HG02759 (cell line): ENCODE data around the gene PACSIN3.
A peak's percentile ranks its signal among the peaks of the same experiment; 100 is the strongest.

Source experiments
- ATAC-seq: cut with Tn5 transposase; IDR thresholded peaks from one replicate; pipeline ENCODE4 v1.9.1; 2021; ENCODE audit warnings: mild to moderate bottlenecking, moderate library complexity; ENCODE audit not compliant: unreplicated experiment

The PACSIN3 gene

DNA sequence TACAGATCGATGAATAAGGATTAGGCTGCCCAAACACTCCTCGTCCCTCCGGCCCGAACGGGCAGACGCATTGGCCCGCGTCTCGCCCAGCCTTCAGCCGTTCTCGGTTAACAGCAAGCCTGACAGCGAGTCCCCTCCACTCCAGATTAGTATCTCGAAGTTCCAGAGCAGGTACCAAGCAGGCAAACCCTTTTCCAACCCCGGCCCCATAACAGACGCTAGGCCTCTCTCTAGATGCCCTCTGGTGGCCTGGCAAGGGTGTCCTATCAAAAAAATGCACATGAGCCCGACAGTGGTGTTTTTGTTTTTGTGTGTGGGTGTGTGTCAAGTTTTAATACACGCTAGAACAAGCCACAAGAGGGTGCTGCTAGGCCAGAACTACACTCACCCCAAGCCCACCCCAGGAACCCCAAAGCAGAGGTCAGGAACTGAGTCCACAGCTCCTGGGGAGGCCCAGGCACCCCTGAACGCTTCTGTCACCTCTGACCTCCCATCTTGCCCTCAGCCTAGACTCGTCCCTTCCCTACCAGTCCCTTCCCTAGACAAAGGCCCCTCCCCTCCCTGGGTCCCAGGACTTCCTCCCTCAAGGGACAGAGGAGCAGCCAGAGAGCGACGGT lies 8.9 kb downstream of the PACSIN3 start:
- ATAC-seq, result peak; percentile 46

DNA sequence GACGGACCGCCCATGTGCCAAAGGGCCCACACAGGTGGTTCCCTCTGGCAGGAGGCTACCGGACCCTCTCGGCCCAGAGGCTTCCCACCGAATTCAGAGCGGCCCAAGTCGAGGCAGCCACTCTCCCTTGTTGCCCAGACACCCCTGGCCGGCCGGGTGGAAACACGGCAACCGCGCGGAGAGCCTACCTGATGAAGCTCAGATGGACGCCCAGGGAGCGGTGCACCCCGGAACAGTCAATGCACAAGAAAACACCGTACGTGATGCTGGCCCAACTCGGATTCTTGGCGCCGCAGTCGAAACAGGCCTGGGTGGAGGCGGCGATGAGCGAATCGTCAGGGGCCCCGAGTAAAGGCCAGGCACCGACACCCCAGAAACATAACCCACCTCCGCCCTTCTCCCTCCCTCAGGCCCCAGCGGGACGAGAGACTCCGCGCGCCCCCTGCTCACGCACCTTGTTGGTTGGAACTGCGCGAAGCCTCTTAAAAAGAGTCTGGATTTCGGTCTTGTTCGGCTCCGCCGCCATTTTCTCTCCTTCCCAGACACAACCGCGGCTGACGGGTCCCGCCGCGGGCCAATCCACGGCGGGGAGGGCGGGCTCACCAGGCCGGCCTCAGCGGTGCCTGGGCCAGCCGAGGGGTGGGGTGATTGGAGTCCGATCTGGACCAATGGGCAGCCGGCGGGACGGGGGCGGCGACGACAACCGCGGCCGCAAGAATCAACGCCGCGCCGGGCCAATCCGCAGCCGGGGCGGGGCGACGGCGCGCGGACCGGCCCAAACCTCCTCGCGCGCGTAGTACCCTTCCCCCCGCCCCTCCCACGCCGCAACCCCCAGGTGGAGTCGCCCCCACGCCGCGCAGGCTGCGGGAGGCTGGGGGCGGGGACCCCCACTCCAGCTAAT lies 9.7 kb downstream of the PACSIN3 start, which contains the start of gene ARFGAP2:
Gene ARFGAP2, minus strand, starts transcription at position 552 of the 901 bp plus-strand sequence. Its CDS starts 26 bp downstream, at position 526.
- ATAC-seq, result peak; percentile 94

DNA sequence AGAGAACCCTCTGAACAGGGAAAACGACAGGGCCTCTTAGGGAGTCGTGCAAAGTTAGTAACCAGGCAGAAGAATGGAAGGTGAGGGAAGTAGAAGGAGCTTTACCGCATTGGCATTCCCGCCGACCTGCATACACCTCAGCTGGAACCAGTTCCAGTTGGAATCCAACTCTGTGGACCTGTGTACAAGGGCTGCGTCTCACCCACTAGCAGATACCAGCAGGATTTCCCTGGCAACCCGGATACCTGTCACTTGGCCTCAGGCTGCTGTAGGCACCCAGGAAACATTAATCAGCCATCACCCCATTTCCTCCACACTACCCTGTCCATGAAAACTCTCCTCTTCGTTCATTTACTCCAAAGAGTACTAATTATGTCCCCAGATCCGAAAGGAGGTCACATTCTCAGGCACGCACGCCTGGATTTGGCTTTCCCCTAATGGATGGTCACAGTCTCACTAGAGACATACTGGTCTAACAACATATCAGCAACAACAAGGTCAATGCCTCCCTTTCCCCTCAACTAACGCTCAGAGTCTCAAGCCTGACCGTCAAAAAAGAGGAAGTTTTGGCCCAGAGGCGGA lies 10.4 kb downstream of the PACSIN3 start:
- ATAC-seq, result no peak

DNA sequence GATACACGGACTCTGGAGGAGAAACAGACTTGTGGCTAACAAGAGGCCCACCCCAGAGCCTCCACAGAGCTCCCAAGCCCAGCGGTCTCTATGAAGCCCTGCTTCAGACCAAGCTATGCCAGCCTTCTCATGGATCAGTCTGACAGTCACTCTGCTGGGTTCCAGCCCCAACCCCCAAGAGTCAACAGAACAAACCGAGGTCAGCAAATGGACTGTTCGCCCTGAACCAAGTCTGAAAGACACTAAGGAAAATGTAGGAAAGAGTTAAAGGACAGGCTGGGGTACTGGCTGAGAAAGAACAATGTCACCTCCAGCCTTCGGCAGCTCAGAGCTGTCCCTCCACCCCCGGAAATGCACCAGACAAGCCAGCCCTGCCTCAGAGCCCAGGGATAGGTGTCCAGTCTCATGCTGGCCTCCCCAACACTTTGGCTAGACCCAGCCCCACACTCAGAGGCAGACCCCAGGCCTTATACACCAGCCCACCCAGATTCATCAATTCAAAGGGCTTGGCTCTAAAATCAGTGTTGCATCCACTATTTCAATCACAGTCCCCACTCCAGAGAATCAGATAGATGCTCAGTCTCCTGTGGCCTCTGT lies 13.4 kb downstream of the PACSIN3 start:
- ATAC-seq, result no peak

DNA sequence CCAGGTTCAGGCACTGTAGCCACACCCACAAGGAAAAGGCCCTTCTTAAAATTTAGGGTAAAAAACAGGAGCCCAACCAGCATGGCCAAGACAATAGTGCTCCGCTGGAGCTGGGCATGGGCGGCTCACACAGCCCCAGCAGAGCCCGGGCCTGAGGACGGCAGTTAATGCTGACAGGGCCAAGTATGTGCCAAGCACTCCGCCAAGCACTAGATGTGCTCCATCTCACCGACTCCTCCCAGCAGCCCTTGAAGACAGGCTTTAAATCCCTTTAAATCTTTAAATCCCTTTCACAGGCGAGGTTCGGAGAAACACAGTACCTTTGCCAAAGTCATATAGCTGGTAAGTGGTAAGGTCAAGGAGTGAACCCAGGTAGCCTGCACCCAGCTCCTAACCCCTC lies 14.4 kb downstream of the PACSIN3 start:
- ATAC-seq, result no peak

DNA sequence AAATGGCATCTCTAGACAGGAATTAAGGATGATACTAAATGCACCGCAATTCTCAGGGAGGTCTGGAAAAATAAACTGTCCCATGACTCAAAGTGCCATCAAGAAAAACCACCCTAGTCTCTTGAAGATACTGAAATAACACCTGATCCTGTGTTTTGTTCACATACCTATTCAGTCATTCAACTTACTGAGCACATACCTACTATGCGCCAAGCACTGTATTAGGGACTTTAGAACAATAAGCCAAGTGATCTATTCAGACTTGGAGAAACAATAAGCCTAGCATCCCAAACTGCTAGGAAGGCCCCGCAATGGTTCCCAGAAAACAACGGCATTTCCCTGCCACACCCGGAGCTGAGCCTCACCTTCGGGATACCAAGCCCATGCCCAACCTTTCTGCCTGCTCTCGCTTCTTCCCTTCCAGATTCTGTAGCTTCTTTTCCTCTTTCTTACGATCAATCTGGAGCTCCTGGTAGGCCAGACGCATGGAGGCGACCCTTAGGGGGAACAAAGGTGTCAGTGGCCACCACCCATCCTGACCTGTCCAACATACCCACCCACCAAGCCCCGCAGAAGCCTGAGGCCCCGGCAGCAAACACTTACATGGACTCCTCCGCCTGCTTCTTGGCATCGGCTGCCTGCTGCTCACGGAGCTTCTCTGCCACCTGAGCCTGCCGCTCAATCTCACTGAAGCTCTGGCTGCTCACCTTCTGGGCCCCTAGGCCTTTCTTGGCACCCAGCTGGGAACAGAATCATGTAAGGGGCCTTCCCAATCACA lies 15.0 kb downstream of the PACSIN3 start:
- ATAC-seq, result no peak

DNA sequence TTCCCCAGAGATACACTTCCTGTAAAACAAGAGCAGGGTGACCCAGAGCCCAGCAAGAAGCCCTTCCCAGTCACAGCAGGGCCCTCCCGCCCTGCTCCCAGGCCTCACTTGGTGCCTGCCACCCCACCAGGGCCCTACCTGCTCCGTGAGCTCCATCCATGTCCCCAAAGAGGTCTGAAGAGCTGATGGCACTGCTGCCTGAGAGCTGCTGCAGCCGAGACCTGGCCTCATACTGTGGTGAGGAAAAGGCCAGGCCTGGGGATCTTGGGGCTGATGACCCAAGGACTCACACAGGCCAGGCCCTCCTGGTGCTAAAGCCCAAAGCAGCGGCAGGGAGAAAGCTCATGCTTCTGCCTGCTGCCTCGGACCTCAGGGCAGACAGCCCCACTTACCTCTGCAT lies 19.9 kb downstream of the PACSIN3 start:
- ATAC-seq, result no peak

DNA sequence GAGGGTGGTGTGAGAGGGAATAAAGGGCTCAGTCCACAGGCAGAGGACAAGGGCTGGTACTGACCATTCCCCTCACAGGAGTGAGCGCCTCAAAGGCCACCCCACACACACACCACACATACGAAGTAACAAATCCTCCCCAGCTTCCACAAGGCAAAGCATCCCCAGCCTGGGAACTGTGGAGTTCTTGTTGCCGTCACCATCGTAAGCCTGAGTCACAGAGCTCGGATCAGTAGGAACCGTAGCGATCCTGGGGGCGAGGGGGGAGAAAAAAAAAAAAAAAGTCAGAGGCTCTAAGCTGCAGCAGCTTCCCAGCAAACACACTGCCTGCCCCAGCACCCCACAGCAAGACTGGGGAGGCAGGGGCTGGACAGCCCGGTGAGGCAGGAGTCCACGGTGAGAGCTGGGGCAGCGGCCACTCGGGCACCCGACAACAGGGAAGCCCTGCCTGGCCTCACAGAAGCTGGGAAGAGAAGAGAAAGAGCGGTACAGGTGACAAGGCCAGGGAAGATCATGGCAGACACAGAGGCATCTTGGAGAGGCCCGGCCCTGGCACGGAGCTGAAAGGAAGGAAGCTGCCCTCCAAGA lies 20.9 kb downstream of the PACSIN3 start:
- ATAC-seq, result no peak

DNA sequence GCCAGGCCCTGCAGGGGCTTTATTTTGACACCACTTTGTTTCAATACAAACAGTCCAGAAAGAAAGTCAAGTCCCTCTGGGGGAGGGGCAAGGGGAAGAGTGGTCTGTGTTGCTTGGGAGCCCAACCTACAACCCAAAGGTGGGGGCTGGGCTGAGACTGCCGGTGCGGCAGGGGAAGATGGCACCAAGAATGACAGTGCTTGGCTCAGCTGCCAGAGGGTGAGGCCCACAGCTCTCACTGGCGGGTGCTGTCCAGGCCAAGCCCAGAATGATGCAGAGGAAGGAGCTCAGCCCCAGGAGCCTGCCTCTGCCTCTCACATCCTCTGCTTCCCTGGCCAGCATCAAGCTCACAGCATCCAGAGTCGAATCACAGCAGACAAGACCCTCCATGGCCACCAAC lies 21.9 kb downstream of the PACSIN3 start:
- ATAC-seq, result no peak

DNA sequence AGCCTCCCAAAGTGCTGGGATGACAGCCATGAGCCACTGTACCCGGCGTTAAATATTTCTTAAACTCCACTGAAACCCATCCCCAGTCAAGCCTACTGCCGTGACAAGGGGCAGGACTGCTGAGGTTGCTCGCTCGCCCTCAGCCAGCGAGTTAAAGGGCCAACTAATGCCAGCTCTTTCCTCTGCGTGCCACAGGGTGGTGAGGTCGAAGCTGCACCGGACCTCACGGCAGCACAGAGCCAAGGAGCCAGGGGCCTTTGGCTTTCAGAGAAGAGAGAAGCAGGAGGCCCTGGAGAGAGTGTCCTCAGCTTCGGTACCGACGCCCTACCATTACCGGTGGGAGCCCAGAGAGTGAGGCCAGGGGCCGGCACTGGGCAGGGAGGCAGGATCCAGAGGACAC lies 22.3 kb downstream of the PACSIN3 start:
- no peak for ATAC-seq

DNA sequence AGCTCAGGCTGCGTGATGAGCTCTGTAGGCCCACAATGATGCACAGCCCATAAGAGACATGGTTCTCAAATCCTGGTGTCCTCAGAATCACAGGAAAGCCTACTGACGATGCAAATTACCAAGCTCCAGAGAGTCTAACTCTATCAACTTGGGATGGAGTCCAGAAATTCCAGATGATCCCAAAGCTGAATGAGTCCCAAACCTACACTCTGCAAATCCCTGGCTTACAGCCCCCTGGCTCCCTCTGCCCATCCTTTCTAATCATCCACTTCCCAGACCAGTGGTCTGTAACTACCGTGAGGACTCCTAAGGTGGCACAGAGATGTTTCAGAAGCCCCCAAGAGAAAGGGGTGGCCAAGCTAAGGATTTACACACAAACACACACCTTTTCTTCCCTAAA lies 23.0 kb downstream of the PACSIN3 start:
- no peak for ATAC-seq

DNA sequence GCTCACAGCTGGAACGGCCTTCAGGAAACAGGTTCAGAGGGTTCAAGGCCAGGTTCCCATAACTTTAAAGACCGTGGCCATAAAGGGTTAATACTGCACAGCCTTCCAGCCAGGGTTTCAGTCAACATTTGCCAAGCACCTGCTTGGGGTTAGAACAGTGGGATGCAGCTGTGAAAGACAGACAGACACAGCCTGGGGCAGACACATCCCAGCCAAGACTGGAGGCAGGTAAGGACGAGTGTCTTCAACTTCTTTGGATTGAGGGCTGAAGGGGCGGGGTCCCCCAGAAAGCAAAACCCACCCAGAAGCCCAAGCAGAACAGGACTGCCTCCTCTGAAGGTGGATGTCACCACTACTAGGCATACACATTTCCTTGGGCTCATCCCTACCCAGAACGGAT lies 23.8 kb downstream of the PACSIN3 start:
- no peak for ATAC-seq

DNA sequence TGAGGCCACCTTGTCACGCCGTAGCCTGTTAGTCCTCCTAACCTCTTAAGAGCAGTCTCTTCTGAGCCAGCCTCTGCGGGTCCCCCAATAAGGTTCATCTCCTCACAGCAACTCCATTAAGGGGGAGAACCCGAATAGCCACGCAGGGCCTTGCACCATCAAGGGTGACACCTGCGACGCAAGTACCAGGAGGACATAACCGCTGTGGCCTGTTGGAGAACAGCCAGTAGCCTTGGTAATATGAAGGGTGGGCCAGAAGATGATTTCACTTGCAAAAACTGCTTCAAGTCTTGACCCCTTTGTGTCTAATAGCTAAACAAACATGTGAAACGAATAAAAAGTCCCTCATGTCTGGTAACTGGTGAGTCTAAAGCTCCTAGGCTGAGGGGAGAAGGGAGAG lies 24.3 kb downstream of the PACSIN3 start:
- no peak for ATAC-seq

DNA sequence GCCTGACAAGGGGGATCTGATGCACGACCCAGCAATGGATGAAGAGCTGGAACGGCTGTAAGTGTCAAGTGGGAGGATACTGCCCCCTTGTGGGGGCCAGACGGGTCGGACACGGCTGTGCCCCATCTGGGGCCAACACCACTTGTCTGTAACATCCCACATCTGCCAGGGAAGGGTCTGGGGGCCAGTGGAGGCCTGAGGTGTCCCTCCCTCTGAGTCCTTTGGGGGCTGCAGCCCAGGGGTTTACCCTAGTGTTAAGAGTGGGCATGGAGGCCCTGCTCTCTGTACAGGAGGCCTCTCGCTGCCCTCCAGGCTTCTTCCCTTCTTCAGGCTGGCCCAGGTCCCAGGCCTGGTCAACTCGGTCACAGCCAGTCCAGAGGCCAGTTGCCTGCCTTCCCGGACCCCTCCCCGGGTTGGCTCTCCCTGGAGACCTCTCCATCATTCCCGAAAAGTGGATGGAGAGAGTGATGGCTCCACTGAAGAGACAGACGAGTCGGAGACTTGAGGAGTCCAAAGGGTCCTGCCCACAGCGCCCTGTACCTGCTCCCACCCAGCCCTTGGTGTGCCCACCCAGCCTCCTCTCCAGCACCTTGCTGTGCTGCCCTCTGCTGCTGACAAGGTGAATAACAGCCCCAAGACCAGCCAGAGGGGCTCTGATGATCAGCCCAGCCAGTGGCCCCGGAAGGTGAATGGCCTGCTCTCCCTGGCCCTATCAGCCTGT lies 24.9 kb downstream of the PACSIN3 start:
- peak; percentile 71 for ATAC-seq

DNA sequence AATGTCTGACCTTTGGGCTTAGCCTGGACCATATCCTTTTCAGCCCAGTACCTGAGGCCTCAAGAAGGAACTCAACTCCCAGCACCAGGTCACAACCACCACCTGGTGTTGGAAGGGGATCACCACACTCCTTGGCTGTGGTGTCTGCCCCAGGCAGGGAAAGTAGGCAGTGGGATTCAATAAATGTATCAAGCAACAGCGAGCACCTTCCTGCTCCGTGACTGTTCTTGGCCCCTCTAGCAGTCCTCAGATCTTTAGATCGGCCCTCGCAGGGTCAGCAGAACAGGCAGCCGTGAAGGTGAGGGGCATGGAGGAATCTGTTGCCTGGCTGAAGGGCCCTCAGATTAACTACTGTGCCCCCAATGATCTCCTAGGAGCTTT lies 25.5 kb downstream of the PACSIN3 start:
- no peak for ATAC-seq

DNA sequence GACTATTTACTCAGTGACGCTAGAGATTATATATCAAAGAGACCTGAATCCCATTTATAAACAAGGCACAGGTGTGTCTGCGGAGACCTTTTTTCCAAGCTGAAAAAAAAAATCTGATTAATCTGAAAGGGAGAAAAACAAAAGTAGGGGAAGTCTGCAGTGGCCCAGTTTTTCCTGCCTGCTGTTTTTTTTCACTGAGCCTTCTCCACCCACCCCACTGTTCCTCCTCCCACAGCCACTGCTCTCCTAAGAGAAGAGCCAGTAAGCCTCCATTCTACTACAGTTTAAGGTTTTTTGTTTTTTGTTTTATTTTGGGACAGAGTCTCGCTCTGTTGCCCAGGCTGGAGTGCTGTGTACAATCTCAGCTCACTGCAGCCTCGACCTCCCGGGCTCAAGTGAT lies 28.0 kb downstream of the PACSIN3 start:
- ATAC-seq, result no peak

DNA sequence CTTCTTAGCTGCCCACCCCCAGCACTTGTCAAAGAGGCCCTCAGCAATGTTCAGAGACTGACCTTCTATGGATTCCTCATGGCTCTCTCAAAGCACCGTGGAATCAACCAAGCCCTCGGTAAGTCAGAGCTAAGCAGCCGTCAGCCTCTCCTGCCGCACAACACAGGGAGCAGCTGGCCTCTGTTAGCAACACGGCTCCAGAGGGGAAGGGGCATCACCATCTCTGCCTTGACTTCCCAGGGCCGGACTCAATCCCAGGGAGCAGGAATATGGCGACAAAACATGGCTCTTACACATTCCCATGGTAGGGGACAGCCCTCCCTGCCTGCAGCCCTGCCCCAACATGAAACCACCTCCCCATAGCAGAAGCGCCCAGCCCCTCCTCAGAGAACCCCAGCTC lies 28.4 kb downstream of the PACSIN3 start:
- ATAC-seq, result no peak

DNA sequence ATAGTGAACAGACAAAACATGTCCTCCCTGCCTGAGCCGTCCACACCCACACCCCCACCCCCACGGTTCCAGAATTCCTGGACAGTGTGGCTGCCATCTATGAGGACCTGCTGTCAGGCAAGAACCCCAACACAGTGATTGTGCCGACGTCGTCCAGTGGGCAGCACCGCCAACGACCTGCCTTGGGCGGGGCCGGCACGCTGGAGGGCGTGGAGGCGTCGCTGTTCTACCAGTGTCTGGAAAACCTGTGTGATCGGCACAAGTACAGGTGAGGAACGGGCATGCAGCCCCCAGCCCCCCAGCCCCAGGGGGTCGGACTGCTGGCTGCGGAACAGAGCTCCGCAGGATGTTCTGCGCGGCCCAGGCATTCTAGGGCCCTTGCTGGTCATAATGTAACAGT lies 29.3 kb downstream of the PACSIN3 start:
- ATAC-seq, result no peak

DNA sequence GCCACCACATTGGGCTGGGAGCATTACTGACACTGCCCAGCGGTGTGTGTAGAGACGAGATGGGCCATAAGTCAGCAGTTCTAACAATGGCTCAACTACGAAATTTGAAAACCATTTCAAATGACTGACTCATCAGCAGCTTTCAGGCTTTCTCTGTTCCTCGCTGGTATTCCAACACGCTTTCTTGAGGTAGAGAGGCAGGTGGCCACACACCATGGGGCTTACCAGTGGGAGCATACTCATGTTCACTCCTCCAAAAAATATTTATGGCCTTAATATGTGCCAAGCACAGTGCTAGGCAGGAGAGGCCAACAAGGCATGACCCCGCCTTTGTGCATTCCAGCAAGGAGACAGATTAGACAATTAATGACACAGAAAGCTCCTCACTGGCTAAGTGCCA lies 29.9 kb downstream of the PACSIN3 start:
- no peak for ATAC-seq

DNA sequence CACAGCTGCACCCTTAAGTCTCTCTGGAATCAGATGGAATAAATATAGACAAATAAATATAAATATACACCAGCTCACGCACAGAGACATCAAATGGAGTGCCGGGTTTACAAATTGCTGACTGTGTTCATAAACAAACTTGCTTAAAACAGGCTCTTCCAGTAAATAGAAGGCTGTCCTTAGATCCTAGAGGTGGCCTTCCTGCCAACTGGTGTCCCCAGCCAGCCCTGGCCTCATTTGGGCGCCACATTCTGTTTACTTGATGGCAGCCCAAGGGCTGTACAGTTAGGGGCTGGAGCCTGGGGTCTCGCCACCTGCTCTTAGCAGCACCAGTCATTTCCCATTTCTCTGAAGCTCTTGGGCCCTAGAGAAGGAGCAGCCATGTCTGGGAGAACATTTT lies 30.4 kb downstream of the PACSIN3 start:
- ATAC-seq, result no peak
